GM12892 (cell line): ENCODE results near the gene IPMK. TPM values are rescaled to one million over a fixed set of nuclear protein-coding genes. Genes with fewer than 3 reads are reported as not detected.

ENCODE experiments used
- DNase-seq: peaks from one replicate; pipeline ENCODE4 v3.0.0; 2011; ENCODE audit not compliant: insufficient read length
- FAIRE-seq: peaks from 2 replicates; lab custom pipeline; 2011; peaks lifted over from hg19 to GRCh38; lab: Jason Lieb, UNC
- POLR2A ChIP-seq: IDR thresholded peaks from 2 replicates; pipeline ENCODE4 v1.6.1; 2011; ENCODE audit warnings: low read depth, low read length, control low read depth
- POLR2AphosphoS5 ChIP-seq: IDR thresholded peaks from 2 replicates; pipeline ENCODE4 v1.6.1; 2011; ENCODE audit warnings: low read depth, low read length, control low read depth
- TAF1 ChIP-seq: IDR thresholded peaks from 2 replicates; pipeline ENCODE4 v1.6.1; 2011; ENCODE audit warnings: low read depth, mild to moderate bottlenecking, control low read depth, low read length, borderline replicate concordance
- polyA plus RNA-seq: library from polyadenylated mRNA; unstranded; fragments of >200 nt; gene quantifications from one replicate; pipeline ENCODE4 v1.2.1, GENCODE V29; 2012; ENCODE audit warnings: missing spikeins, inconsistent platforms; ENCODE audit not compliant: missing spikeins

IPMK gene
- polyA plus RNA-seq = 5.6 TPM

DNA sequence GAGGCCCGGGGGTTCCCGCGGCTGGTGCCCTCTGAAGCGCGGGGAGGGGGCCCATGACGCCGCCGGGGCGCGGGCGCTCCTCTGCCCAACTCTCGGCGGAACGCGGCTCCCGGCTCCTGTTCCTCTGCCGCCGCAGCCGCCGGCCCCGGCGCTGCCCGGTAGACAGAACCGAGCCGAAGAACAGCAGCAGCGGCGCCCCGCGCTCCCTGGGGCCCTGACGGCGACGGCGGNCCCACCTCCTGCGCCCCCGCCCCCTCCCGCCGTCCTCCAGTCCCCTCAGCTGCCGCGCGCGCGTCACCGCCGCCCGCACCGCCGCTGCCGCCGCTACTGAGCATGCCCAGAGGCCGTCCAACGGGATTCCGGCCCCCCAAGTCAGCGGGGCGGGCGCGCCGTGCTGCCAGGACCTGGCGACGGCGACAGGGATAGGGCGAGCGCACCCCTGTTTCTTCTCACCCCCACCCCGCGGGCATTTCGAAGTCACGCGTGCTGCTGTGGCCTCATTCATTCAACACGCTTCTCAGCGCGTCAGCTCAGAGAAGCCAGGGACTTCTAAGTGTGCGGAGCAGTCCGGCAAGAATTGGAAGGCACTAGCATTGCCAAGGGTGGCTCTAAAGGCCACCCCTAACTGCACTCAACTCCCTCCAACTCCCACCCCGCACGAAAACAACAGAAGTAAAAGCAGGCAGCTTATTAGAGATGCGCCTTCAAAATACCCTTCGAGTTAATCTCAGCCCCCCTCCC is at the start of gene IPMK:
TSS of gene IPMK (minus strand) at position 182 of the 741 bp plus-strand sequence. CDS start 283 bp downstream, outside the sequence.
- TF ChIP-seq TAF1 = 0 out of 2 replicates have a peak, but pooled peaks have one; percentile 20
- peak; percentile 37; the same call in 1 of the 2 replicates for TF ChIP-seq POLR2A
- TF ChIP-seq POLR2AphosphoS5 = no peak
- FAIRE-seq (peak; percentile 87), DNase-seq (peak; percentile 59)

DNA sequence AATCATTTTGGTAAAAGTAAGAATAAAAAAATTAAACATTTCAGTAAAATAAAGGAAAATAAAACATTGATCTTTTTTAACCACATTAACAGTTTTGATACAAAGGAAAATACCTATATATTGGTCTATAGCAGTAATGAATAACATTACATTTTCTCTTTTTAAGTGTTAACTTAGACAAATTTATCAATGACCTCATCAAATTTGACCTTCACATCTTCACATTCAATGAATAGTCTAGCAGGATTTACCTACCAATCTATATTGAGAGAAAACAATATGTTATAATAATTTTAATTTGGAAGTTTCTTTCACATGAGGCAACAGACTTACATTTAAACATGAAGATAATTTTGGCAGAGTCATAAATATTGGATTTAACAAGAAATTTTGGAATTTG is 49.2 kb upstream of the IPMK start:
- DNase-seq (no peak), FAIRE-seq (no peak)
- TF ChIP-seq POLR2AphosphoS5 (no peak), TAF1 (no peak), POLR2A (no peak)

DNA sequence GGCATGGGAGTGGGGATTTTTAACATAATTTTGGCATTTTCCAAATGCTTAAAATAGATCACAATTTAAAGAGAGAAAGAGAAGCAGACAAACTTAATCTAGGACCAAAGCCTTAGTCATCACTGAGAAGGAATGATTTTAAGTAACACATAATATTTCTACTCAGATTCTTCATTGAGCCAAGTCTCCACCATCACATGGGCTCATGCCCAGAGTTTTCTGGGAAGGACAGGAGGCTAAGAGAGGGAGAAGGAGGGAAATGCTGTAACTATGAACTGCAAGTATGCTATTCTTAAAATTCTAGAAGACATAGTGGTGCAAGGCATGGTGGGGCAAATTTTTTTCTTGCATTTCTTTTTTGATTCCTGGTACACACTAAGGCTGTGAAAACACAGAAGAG is 43.3 kb upstream of the IPMK start:
- no peak for FAIRE-seq
- DNase-seq = no peak
- TF ChIP-seq POLR2A (no peak), TAF1 (no peak), POLR2AphosphoS5 (no peak)

DNA sequence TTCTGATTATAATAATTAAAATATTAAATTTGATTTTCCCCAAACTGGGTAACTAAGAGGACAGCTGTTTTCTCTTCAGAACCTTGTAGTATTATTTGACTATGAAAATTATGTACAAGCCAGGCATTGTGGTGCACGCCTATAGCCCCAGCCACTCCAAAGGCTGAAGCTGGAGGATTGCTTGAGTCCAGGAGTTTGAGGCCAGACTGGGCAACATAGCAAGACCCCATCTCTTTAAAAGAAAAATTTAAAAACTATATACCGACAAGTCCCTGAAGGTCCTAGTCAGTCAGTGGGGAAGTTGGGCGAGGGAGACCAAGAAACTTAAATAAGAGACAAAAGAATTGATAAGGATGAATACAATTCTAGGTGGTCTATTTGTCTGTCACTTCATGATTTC is 40.0 kb upstream of the IPMK start:
- FAIRE-seq = no peak
- no peak for TF ChIP-seq POLR2A
- TF ChIP-seq POLR2AphosphoS5 = no peak

DNA sequence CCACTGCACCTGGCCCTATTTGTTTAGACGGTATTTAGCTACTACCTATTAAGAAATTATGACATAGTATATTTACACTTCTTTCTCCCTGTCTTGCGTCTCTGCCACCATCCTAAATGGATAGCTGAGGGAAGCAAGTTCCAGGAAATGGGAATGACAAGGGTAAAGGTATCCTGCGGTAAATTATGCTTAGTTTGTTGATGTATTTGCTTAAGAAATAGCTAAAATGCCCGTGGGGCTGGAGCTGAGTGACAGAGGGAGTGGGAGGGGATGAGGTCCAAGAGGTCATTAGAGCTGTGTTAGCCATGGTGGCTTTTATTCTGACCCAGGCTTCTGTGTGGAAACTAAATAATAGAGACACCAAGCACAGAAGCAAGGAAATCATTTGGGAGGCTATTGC is 38.1 kb upstream of the IPMK start:
- FAIRE-seq (no peak), DNase-seq (no peak)
- no peak for TF ChIP-seq POLR2AphosphoS5

More for the DNA sequence above, 40.0 kb upstream of the IPMK start:
- no peak for DNase-seq

DNA sequence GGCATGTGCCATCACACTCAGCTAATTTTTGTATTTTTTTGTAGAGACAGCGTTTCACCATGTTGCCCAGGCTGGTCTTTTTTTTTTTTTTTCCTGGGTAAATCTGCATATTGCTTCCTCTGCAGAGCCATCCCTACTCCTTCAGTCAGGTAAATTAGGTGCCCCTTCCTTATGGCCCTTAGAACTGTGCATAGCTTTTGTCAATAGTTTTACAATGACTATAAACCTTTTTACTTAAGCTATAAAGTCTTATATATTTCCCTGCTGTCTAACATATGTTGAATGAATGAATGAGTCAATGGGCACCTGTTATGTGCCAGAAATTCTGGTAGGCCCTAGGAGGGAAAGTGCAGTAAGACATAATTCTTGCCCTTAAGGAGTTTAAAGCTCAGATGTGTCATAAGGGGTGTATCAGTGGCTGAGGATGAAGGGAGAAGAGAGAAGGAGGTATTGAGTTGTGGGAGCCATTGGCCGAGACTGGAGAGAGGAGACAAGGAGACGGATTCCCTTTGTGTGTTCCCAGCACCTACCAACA is 36.5 kb upstream of the IPMK start:
- no peak for FAIRE-seq
- DNase-seq = no peak

DNA sequence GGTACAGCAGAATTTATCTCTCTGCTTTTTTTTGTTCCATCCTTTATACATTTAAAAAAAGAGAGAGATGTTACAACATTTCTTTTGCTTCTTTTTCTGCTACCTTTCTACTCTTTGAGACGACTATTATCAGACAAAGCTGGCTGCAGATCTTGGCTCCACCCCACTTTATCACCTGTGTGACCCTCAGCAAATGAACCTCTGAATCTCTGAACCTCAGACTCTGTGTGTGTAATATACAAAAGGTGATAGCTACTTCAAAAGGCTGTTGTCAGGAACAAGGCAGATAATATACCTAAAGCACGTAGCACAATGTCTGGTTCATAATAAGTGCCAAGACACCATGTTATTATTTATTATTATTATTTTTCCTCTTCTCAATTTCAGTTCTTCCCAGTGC is 34.6 kb upstream of the IPMK start:
- DNase-seq (no peak), FAIRE-seq (no peak)
- TF ChIP-seq TAF1 (no peak), POLR2AphosphoS5 (no peak), POLR2A (no peak)

More for the DNA sequence above, 36.5 kb upstream of the IPMK start:
- TF ChIP-seq POLR2AphosphoS5 = no peak
- TF ChIP-seq POLR2A = no peak
- no peak for TF ChIP-seq TAF1

DNA sequence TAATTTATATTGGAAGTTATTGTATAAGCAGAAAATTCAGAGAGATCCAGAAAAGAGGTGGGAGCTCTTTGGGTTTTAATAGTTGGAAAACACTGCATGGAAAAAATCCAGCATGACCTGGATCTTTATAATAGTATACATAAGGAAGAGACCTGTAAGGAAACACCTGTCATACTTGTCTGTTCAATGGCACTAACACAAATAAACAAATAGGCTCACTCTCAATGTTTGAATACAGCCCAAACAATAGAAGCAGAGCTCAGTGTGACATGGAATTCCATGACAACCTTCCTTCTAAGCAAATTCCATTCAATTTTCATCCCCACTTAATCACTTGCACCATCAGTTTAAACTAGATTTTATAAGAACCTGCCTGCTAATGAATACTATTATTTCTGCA is 33.0 kb upstream of the IPMK start:
- no peak for DNase-seq
- FAIRE-seq = no peak
- TF ChIP-seq TAF1 (no peak), POLR2A (no peak), POLR2AphosphoS5 (no peak)

DNA sequence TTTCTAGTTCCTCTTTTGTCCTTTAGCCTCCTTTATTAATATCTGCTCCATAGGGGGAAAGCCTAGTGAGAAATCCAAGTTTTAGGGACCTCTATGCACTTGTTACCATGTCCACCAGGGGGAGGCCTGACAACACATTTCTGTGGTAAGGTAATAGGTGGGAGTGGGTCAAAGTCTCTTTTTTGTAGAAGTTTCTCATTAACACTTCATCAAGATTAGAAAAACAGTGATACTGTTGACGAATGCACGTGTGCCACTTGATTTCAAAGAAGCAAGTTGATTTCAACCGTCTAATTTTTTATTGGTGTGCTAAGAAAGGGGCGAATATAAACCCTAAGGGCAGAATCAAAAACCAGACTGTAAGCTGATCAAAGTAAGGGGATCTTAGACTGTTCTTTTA is 31.9 kb upstream of the IPMK start:
- peak; percentile 21 for FAIRE-seq
- peak; percentile 25 for DNase-seq
- TF ChIP-seq POLR2AphosphoS5 (no peak), POLR2A (no peak), TAF1 (no peak)

DNA sequence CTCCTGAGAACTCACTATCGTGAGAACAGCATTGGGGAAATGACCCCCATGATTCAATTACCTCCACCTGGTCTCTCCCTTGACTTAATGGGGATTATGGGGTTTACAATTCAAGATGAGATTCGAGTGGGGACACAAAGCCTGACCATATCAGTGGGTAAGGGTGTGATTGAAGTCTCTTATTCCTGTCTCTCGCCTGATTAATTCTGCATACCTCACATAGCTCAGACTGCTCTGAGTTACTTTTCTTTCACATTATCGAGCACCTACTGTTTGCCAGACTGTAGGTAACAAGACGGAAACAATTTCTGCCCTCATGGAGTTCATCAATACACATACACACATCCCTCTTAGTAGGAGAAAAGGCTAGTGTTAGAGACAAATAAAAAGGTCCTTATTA is 26.3 kb upstream of the IPMK start:
- DNase-seq (no peak), FAIRE-seq (no peak)
- no peak for TF ChIP-seq POLR2AphosphoS5
- TF ChIP-seq POLR2A = no peak
- TF ChIP-seq TAF1 = no peak

DNA sequence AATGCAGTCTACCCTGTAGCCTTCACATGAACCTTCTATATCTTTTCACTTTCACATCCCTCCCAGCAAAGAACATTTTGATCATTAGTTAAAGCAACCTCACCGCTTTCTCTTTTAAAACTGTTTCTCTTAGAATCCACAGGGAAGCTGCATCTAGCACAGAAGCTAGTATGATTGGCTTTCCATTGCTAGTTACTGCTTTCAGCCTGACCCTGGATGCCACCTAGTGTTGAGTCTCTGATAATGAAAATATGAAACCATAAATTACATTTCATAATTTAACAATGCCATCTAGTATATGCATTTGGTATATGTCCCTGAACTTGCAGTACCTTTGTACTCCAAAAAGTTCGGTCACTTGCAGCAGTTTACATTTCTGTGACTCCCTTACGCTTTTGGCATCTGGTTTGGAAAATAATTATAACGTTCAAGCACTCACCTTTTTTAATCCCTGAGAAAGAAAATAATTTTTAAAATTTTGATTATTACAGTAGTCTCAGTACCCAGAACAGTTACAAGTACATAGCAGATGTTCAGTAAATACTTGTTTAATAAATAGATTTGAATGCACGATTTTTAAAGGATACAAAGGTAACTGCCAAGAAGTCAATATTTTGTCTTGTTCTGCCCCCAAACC is 24.0 kb upstream of the IPMK start:
- FAIRE-seq (no peak), DNase-seq (no peak)
- TF ChIP-seq TAF1 = no peak
- TF ChIP-seq POLR2AphosphoS5 = no peak
- TF ChIP-seq POLR2A = no peak

DNA sequence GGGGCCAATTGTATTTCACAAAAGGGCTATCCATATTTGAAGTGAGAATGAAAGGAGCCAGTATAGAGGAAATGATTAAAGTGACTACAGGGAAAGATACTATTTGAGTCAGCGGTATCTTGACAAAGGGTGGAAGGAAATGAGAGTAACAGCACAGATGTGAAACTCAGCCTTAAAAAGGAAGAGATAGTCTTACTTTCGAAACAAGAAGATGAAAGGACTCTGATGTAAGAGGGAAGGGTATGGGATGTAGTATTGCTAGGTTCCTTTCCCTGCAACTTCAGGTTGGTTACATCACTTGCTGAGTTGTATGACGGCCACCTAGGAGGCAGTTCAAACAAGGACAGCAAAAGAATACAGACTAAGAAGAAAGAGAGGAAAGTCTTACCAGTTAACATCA is 14.9 kb upstream of the IPMK start:
- DNase-seq (no peak), FAIRE-seq (peak; percentile 84)
- TF ChIP-seq POLR2AphosphoS5 (no peak), POLR2A (no peak), TAF1 (no peak)
